ENCODE results near the gene GPRC5B.

GPRC5B gene

GRCh38 chr16:19919142-19919541, 34.5 kb upstream of the GPRC5B start:
- no peak for TF ChIP-seq CTCF (IDR thresholded peaks at IDR 0.05; ENCODE audit: control insufficient read depth, insufficient read depth, low read depth, low read length, missing control alignments)
- no peak for DNase-seq (ENCODE audit: low read depth)
- H3K4me3 ChIP-seq (ENCODE audit: control insufficient read depth, low read depth, low read length), result no peak overlapping the region

GRCh38 chr16:19916064-19916463, 31.4 kb upstream of the GPRC5B start:
- DNase-seq (ENCODE audit: low read depth), result no peak
- no peak for TF ChIP-seq CTCF (IDR thresholded peaks at IDR 0.05; ENCODE audit: control insufficient read depth, insufficient read depth, low read depth, low read length, missing control alignments)
- H3K4me3 ChIP-seq (ENCODE audit: control insufficient read depth, low read depth, low read length), result no peak overlapping the region

- no peak for DNase-seq (ENCODE audit: low read depth)
- no peak overlapping the region for H3K4me3 ChIP-seq (ENCODE audit: control insufficient read depth, low read depth, low read length)
- TF ChIP-seq CTCF (IDR thresholded peaks at IDR 0.05; ENCODE audit: control insufficient read depth, insufficient read depth, low read depth, low read length, missing control alignments), result no peak
These were observed 30.2 kb upstream of the GPRC5B start for GRCh38 chr16:19914877-19915276.

- no peak overlapping the region for H3K4me3 ChIP-seq (ENCODE audit: control insufficient read depth, low read depth, low read length)
- TF ChIP-seq CTCF (IDR thresholded peaks at IDR 0.05; ENCODE audit: control insufficient read depth, insufficient read depth, low read depth, low read length, missing control alignments), result no peak
- DNase-seq (ENCODE audit: low read depth), result no peak
These were observed 28.6 kb upstream of the GPRC5B start for GRCh38 chr16:19913340-19913645.

GRCh38 chr16:19912455-19913339, 28.0 kb upstream of the GPRC5B start:
- no peak for TF ChIP-seq CTCF (IDR thresholded peaks at IDR 0.05; ENCODE audit: control insufficient read depth, insufficient read depth, low read depth, low read length, missing control alignments)
- DNase-seq (ENCODE audit: low read depth), result no peak
- H3K4me3 ChIP-seq (ENCODE audit: control insufficient read depth, low read depth, low read length), result no peak overlapping the region

GRCh38 chr16:19911747-19912454, 27.3 kb upstream of the GPRC5B start:
- no peak for TF ChIP-seq CTCF (IDR thresholded peaks at IDR 0.05; ENCODE audit: control insufficient read depth, insufficient read depth, low read depth, low read length, missing control alignments)
- no peak for DNase-seq (ENCODE audit: low read depth)
- no peak overlapping the region for H3K4me3 ChIP-seq (ENCODE audit: control insufficient read depth, low read depth, low read length)
